ENCODE measurements around the gene ANKH. TPM values are rescaled to one million over a fixed set of nuclear protein-coding genes. Genes with fewer than 3 reads are reported as not detected.
"Not testable (repeated sequence)": the region's sequence is repeated elsewhere in the genome, so short reads cannot be mapped to it uniquely, and the experiment has no call there.

Gene ANKH
- polyA plus RNA-seq, 1 donor, result 14.2 TPM

GRCh38 chr5:14882658-14883580 is 11.3 kb upstream of the ANKH start:
- no peak for DNase-seq (ENCODE audit: low read depth)

DNA sequence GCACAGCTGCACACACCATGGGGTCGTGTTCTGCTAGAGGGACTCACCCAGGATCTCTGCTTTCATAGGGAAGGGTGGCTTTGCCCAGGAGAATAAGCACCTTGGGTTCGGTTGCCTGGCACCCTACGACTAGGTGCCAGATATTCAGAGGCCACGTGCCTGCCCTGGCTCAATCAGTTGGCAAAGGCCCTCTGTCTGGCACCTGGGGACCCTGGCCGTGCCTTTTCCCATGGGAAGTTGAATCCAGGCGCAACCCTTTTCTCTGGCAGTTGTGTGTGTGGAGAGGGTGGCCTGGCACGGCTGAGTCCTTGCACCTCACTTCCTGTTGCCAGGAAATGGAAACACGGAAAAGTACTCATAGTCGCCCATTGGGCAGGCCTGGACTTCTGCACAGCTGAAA is 10.2 kb upstream of the ANKH start:
- no peak for DNase-seq (ENCODE audit: low read depth)

GRCh38 chr5:14880688-14881087 is 9.1 kb upstream of the ANKH start:
- DNase-seq (ENCODE audit: low read depth), result no peak

DNA sequence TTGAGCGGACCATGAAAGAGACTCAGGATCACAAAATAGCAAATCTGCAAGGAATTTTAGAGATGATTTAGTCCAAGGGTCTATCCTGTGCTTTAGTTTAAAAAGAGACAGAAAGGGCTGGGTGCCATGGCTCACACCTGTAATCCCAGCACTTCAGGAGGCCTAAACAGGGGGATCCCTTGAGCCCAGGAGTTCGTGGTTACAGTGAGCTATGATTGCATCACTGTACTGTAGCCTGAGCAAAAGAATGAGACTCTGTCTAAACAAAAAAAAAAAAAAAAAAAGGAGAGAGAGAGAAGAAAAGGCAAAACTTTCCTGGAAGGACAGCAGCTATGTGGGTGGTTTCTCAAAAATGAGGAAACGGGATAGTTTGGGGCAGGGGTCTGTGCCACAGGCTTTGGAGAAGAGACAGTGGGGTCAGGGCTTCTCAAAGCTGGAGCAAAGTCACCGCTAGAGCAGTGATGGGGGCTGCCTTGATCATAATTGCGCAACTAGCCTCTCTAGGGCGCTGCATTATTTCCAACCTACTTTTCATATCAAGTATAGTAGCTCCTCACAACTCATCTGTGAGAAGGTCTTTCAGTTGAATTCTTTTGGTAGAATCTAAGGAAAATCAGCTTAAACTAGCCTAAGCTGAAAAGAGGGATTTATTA is 8.5 kb upstream of the ANKH start:
- no peak for DNase-seq (ENCODE audit: low read depth)

GRCh38 chr5:14879393-14879792 is 7.8 kb upstream of the ANKH start:
- no peak for DNase-seq (ENCODE audit: low read depth)

DNA sequence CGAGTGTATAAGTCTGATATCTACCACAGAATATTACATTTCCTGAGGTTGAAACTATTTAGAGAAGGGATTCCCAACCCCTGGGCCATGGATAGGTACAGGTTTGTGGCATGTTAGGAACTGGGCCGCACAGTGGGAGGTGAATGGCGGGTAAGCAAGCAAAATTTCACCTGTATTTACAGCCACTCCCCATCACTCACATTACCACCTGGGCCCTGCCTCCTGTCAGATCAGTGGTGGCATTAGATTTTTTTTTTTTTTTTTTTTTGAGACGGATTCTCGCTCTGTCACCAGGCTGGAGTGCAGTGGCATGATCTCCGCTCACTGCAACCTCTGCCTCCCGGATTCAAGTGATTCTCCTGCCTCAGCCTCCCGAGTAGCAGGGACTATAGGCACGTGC is 6.6 kb upstream of the ANKH start:
- DNase-seq (ENCODE audit: low read depth), result not testable (repeated sequence)

DNA sequence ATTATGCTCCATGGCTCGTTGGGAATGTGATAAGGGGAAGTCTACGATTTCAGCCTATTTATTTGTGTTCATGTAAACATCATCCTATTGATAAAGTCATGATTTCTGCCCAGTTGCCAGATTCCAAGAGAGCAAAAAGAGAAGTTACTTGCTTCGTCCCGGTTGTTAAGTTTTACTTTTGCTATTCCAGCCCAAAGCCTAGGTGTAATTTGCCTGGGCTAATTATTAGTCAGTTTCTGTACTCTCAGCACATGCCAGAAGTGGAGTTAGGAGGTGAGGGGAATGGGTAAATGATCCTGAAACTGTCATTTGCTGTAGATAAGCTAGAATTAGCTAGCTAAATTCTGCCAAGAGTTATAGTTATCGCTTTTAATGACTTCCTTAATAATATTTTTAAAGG is 4.5 kb upstream of the ANKH start:
- DNase-seq (ENCODE audit: low read depth), result no peak

DNA sequence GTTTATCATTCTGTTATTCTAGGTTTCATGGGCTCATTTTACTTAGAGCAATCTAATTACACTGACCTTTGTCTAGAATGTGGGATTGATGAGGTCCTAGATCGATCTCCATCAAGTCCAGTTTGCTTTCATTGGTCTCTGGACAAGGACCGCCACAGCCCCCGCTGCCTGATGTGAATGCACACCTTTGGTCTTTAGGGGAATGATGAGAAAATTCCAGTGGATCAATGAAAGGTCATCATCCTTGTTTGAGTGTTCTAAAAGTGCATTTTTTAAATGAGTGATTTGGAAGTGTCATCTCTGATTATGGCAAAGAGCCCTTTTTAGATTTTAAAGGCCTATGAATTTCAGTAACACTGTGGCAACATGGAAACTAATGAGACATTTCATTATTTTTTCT is 2.2 kb upstream of the ANKH start:
- DNase-seq (ENCODE audit: low read depth), result no peak

- DNase-seq (ENCODE audit: low read depth), result no peak
These were observed 1.5 kb upstream of the ANKH start for GRCh38 chr5:14873093-14873492.

DNA sequence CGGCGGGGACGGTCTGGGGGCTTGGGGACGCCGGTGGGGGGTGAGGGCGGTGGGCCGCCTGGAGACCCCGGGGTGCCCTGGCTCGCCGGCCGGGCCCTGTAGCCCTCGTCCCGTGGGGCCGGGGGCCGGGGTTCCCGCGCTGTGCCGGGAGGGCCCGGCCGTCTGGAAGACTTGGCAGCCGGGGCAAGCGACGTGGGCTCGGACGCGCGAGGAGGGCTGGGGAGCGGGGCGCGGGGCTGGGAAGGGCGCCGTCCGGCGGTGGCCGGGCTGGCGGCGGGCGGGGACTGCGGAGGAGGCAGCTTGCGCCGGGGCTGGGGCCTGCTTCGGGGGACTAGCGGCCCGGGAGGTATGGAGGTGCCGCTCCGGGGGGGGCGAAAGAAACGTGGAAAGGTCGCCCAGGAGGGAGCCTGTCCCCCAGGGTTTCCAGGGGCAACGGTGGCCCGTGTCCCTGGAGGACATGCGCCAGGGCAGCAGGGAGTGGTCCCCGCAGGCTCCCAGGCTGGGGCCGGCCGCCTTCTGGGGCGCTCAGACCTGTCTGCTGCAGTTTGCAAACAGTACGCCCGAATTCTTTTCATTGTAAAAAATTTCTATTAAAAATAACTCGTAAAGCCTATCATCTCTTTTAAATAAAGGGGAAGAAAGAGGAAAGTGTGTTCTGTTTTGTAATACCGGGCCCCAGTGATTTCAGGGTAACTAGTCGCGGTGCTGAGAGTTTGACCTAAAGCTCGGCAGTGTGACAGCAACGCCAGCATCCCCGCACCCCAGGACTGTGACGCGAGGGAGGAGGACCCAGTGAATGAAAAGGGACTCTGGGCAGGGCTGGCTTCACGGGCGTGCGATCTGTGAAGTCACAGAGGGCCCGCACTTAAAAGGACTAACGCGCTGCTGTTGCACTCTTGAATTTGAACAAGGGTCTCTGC is 752 bp upstream of the ANKH start:
- DNase-seq (ENCODE audit: low read depth), result no peak

DNA sequence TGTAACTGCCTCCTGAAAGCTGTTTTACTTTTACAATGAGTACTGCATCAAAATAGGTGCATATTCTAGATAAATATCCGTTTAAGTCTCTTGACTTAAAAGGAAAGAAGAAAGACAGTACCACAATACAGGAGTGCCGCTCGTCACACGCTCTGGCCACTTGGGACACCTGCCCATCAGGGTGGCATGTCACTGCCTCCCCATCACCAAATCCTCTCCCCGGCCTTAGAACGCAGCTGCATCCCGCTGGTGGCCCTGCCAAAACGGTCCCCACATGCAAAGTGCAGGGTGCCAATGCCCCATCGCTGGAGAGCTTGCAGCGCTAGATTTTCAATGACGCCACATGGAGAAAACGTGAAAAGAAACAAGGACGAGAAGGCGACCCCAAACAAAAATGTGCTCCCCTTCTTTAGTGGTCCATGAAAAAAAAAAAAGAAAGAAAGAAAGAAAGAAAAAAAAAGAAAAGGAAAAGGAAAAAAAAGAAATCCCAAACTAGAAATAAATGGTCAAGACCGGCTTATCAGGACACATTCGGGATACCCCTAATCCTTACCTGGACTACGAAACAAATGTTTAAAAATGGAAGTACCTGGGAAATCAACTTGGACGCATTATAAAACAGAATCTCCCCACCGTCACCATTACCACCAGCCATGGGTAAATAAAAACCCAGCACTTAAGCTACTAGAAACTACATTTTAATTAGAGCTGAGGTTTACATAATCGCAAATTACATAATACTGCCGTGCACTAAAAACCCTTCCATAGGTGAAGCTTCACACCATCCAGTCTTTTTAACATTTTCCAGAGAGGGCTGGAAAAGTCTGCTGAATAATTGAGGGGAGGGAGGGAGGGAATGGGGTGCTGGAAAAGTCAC is 1.0 kb downstream of the ANKH start:
- no peak for DNase-seq (ENCODE audit: low read depth)

GRCh38 chr5:14869668-14870164 is 1.9 kb downstream of the ANKH start:
- DNase-seq (ENCODE audit: low read depth), result no peak

DNA sequence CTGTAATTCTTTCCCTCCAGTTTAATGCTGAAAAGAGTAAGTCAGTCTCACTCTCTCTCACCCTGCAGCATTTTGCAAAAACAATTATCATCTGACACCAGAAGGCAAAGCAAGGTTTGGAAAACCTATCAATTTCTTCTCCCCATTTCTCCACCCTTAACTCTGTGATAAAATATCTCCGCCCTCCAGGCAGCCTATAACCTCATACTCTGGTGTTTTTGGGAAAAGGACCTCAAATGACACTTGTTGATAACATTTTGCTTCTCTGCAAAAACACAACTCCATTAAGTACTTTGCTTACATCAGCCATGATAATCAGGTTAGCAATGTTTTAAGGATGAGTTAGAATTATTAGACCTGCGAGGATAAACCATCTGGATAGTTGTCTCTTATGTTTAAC is 2.3 kb downstream of the ANKH start:
- DNase-seq (ENCODE audit: low read depth), result no peak

DNA sequence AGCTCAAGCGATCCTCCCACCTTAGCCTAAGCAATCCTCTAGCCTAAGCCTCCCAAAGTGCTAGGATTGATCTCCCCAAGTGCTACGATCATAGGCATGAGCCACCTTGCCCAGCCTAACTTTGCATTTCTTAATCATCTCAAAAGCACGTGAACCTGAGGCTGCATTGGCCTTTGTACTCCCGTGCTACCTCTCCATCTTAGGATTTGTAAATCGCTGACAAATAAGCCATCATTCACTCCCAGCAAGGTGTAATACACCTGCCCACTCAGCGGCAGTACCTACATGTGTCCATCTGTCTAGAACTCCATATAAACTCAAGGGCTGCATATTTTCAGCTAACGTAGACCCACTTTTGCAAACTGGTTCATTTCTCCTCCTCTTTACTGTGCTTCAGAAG is 2.8 kb downstream of the ANKH start:
- DNase-seq (ENCODE audit: low read depth), result no peak

- no peak for DNase-seq (ENCODE audit: low read depth)
These were observed 7.3 kb downstream of the ANKH start for GRCh38 chr5:14864181-14864812.

- no peak for DNase-seq (ENCODE audit: low read depth)
These were observed 8.5 kb downstream of the ANKH start for GRCh38 chr5:14863105-14863504.

- DNase-seq (ENCODE audit: low read depth), result no peak
These were observed 10.3 kb downstream of the ANKH start for GRCh38 chr5:14861123-14861765.

DNA sequence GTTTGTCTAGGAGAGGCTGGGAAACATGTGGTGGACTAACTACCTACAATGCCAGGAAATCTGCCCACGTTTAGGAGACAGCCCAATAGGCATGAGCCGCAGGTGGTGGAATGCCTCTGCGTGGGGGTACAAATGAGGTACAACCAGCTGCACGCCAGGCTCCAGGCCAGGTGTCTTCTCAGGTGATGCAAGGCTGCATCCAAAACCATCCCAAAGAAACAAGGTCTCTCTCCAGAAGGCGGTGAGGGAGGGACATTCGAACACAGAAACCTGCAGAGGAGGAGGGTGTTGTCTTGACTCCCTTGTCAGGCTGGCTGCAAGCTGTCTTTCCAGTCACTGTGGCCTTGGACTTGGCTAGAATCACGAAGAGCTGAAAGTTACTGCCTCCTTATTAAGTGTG is 11.6 kb downstream of the ANKH start:
- no peak for DNase-seq (ENCODE audit: low read depth)

DNA sequence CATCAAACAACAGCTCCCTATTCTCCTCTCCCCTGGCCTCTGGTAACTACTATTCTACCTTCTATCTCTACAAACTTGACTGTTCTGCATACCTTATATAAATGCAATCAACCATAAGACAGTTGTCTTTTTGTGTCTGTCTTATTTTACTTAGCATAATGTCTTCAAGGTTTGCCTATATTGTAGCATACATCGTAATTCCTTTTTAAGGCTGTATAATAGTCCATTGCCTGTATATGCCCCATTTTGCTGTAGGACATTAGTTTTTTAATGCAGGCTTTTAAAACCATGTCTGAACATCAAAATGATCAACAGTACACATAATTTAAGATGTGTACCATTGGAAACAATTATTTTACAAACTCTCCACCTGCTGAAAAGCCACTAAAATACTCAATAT is 12.4 kb downstream of the ANKH start:
- DNase-seq (ENCODE audit: low read depth), result no peak

DNA sequence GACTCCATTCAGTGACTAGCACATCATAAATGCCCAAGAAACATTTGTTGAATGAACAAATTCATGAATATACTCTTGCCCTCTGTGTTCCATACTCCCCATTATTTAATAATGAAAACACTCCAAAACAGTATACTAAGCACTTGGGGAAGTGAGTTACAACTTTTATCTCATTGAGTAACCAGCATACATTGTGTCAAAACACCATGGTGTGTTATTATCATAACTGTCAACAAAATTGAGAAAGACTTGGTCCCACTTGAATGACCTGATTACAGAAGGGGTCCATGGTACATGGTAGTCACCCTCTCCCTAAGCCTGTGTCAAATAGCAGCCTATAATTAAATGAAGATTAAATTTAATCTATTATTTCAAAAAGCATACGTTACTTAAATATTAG is 16.2 kb downstream of the ANKH start:
- no peak for DNase-seq (ENCODE audit: low read depth)

Data from forelimb muscle (tissue), 1 donor.